Measurements from ENCODE around the gene FAM53B.

Gene FAM53B

DNA sequence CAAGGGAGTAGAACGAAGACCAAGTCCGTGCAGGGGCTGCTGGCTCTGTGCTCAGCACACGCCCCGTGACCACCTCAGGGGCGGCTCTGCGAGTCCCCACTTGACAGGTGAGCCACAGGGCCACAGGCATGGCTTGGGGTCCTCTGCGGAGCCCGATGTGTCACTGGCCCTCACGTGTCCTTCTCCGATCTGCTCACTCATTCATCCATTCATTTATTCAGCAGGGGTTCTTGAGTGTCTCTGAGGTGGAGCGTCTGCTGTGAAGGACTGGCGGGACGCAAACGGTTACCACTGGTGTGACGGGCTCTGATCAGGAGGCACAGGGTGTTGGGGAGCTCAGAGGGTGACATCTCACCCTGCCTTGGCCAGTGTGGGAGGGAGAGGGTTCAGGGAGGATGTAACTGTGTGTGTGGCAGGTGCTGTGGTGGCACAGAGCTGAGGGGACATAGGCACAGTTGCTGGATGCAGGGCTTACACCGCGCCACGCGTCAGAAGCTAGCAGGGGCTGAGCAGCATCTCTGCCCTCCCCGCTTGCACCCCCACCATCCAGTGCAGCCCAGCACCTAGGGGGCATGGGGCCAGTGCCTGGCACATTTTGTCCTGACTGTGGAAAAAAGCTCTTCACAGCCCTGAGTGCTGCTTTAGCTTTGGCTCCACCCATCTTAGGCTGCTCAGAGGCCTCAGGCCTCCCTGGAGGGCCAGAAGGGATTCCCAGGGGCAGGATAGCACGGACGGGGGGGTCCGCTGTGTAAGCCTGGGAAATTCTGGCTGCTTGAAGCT is 165.8 kb downstream of the FAM53B start:
- Histone ChIP-seq H3K4me1 (ENCODE audit: control insufficient read depth, insufficient read depth, low read length) (no peaks in the 10 kb centered on the region), H3K36me3 (ENCODE audit: control insufficient read depth in 2 of 2, insufficient read depth in 1 of 2, low read length in 2 of 2) (no peaks in the 10 kb centered on the region), H3K27ac (ENCODE audit: extremely low read depth, low read depth, low read length) (no peak overlapping the region), H3K9me3 (ENCODE audit: control insufficient read depth, insufficient read depth, low read depth, low read length) (no peaks in the 10 kb centered on the region), H3K4me3 (ENCODE audit: low read depth, low read length) (no peak overlapping the region)
- POLR2A ChIA-PET, result no interaction called here
- no peak for TF ChIP-seq YY1 (tag by site-specific recombination; IDR thresholded peaks at IDR 0.05)
- no peak for TF ChIP-seq ZNF2 (tag by site-specific recombination; IDR thresholded peaks at IDR 0.05)
- TF ChIP-seq ZBTB44 (tag by site-specific recombination; IDR thresholded peaks at IDR 0.05), result no peak
- TF ChIP-seq ZNF600 (tag by site-specific recombination; IDR thresholded peaks at IDR 0.05), result no peak
- no peak for TF ChIP-seq ZNF140 (tag by site-specific recombination; IDR thresholded peaks at IDR 0.05)
- no peak for TF ChIP-seq ZBTB20 (tag by site-specific recombination; IDR thresholded peaks at IDR 0.05)
- TF ChIP-seq ZNF692 (tag by site-specific recombination; IDR thresholded peaks at IDR 0.05), result no peak
- no peak for TF ChIP-seq SP7 (tag by site-specific recombination; IDR thresholded peaks at IDR 0.05)
- CTCF ChIA-PET, result no interaction called here

DNA sequence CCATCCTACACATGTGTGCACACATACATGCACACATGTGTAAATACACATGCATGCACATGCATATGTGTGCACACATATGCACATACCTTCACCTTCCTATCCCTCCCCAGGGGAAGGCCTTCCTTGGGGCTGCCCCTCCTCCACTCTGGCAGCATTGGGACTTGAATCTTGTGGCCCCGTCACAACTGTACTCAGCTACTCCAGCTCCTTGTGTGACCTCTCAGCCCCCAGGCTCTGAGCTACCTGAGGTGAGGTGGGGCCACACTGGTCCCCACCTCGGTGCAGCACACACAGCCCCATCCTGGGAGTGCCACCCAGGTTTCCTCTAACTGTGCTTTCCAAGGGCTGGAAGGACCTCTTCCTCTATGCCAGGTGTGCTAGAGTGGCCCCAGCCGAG is 166.5 kb downstream of the FAM53B start:
- ChIA-PET CTCF (no interaction called here), POLR2A (no interaction called here)
- TF ChIP-seq ZNF776 (tag by site-specific recombination; IDR thresholded peaks at IDR 0.05; ENCODE audit: borderline replicate concordance) (no peak), PRDM6 (tag by site-specific recombination; IDR thresholded peaks at IDR 0.05) (no peak), ZNF146 (tag by site-specific recombination; IDR thresholded peaks at IDR 0.05) (no peak), ZNF560 (tag by site-specific recombination; IDR thresholded peaks at IDR 0.05; ENCODE audit: borderline replicate concordance) (no peak), ZNF221 (tag by site-specific recombination; IDR thresholded peaks at IDR 0.05; ENCODE audit: borderline replicate concordance) (no peak), ZNF510 (tag by site-specific recombination; IDR thresholded peaks at IDR 0.05; ENCODE audit: insufficient replicate concordance) (no peak), ZNF24 (tag by site-specific recombination; IDR thresholded peaks at IDR 0.05) (no peak), ZNF2 (tag by site-specific recombination; IDR thresholded peaks at IDR 0.05) (no peak), AEBP2 (tag by site-specific recombination; IDR thresholded peaks at IDR 0.05; ENCODE audit: borderline replicate concordance) (no peak), ZBTB17 (tag by site-specific recombination; IDR thresholded peaks at IDR 0.05) (no peak), ZNF18 (tag by site-specific recombination; IDR thresholded peaks at IDR 0.05) (no peak), ZNF138 (tag by site-specific recombination; IDR thresholded peaks at IDR 0.05; ENCODE audit: borderline replicate concordance) (no peak), ZNF148 (tag by site-specific recombination; IDR thresholded peaks at IDR 0.05; ENCODE audit: borderline replicate concordance) (no peak)
- Histone ChIP-seq H3K4me3 (ENCODE audit: low read depth, low read length) (no peak overlapping the region), H3K4me1 (ENCODE audit: control insufficient read depth, insufficient read depth, low read length) (no peaks in the 10 kb centered on the region), H3K27ac (ENCODE audit: extremely low read depth, low read depth, low read length) (no peak overlapping the region), H3K36me3 (ENCODE audit: control insufficient read depth in 2 of 2, insufficient read depth in 1 of 2, low read length in 2 of 2) (no peaks in the 10 kb centered on the region), H3K9me3 (ENCODE audit: control insufficient read depth, insufficient read depth, low read depth, low read length) (no peaks in the 10 kb centered on the region)
